ENCODE results near the gene CLEC2L.

CLEC2L gene

DNA sequence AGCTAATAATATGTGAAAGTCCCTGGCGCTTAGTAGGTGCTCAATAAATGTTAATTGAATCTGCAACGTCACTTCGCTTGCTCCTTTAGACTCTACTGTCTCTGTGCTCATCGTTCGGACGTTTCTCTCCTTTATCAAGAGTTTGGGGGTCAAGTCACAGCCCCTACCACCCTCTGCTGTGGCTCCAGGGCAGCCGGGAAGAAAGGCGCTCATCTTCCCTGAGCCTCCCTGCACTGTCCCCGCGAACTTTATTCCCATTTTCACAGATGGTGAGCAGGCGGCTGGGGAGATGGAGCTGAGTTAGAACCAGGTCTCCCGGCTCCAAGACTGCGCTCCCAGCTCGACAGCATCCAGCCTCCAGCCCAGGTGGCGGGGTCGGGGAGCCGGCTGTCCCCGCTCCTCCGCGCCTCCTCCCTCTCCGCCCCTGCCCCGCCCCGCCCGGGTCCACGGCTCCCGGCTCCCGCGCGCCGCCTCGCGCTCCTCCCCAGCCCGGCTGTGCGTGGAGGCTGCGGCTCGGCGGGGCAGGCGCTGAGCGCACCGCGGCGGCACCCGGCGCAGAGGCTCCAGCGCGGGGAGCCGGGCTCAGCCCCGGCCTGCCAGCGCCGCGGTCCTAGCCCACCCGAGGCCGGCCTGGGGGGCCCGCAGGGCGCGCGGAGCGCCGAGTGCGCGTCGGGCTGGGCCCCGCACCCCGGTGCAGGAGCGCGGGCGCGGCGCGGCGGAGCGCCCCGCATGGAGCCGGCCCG lies at the start of gene CLEC2L:
Gene CLEC2L, plus strand, starts transcription at position 487 of the 743 bp plus-strand sequence. Its CDS starts 243 bp downstream, at position 730.
- Mint-ChIP-seq H3K36me3 (no peaks in the 10 kb centered on the region), H3K4me3 (no peak within 1 kb of the TSS), H3K4me1 (no peaks in the 10 kb centered on the region), H3K27ac (no peak within 1 kb of the TSS), H3K9me3 (no peaks in the 10 kb centered on the region)
- peak; percentile 47 for ATAC-seq
- no peak for DNase-seq (ENCODE audit: low spot score in 2 of 2)

GRCh38 chr7:139476139-139476538 lies 47.3 kb upstream of the CLEC2L start:
- Mint-ChIP-seq H3K36me3 (no peaks in the 10 kb centered on the region), H3K27ac (no peak overlapping the region), H3K4me1 (no peaks in the 10 kb centered on the region), H3K9me3 (peaks cover 5% of the 10 kb centered on the region), H3K4me3 (no peak overlapping the region)
- no peak for ATAC-seq
- no peak for DNase-seq (ENCODE audit: low spot score in 2 of 2)

GRCh38 chr7:139476891-139477290 lies 46.6 kb upstream of the CLEC2L start:
- Mint-ChIP-seq H3K27ac (no peak overlapping the region), H3K4me3 (no peak overlapping the region), H3K4me1 (no peaks in the 10 kb centered on the region), H3K9me3 (peaks cover 5% of the 10 kb centered on the region), H3K36me3 (no peaks in the 10 kb centered on the region)
- ATAC-seq = no peak
- no peak for DNase-seq (ENCODE audit: low spot score in 2 of 2)

GRCh38 chr7:139479620-139480019 lies 43.9 kb upstream of the CLEC2L start:
- H3K27ac Mint-ChIP-seq = no peak overlapping the region
- no peaks in the 10 kb centered on the region for H3K36me3 Mint-ChIP-seq
- H3K4me3 Mint-ChIP-seq = no peak overlapping the region
- no peak for DNase-seq (ENCODE audit: low spot score in 2 of 2)
- no peaks in the 10 kb centered on the region for H3K4me1 Mint-ChIP-seq
- ATAC-seq = no peak
- no peaks in the 10 kb centered on the region for H3K9me3 Mint-ChIP-seq

GRCh38 chr7:139481364-139481763 lies 42.1 kb upstream of the CLEC2L start:
- Mint-ChIP-seq H3K4me1 (no peaks in the 10 kb centered on the region), H3K4me3 (no peak overlapping the region), H3K9me3 (no peaks in the 10 kb centered on the region), H3K36me3 (no peaks in the 10 kb centered on the region), H3K27ac (no peak overlapping the region)
- no peak for ATAC-seq
- no peak for DNase-seq (ENCODE audit: low spot score in 2 of 2)

- Mint-ChIP-seq H3K9me3 (no peaks in the 10 kb centered on the region), H3K4me3 (peak overlapping the region; percentile 43), H3K27ac (no peak overlapping the region), H3K4me1 (no peaks in the 10 kb centered on the region), H3K36me3 (no peaks in the 10 kb centered on the region)
- ATAC-seq (no peak), DNase-seq (ENCODE audit: low spot score in 2 of 2) (no peak)
Observed at GRCh38 chr7:139482122-139482521, 41.4 kb upstream of the CLEC2L start.

DNA sequence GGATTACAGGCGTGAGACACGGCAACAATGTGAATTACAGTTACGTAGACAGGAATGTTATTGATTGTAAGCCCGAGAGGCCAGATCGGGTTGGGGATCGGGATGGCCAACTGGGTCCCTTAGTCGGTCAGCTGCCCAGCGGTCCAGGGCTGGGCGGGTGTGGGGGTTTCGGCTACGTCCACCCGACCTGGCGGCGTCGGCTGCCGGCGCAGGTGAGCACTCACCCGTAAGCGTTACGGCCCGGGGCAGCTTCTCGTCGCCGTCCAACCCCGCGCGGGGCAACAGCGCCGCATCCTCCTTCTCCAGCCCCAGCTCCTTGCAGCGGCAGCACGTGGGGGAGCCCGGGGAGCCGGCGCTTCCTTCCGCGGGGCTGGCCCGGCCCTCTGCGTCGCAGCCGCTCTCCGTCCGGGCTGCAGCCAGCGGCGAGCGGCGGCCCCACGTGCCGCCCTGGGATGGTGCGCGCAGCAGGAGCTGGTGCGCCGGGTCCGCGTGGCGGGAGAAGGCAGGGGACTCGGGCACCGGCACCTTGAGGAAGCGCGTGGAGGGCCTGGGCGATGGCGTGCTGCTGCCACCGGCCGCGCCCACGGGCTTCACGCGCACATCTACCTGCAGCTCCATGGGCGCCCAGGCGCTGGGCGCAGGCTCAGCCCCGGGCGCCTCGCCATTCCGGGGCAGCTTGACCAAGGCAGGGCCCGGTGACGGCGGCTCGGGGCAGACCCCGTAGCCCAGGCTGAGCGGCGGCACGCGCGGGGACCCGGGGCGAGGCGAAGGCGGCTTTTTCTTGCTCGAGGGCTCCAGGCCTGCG lies 40.6 kb upstream of the CLEC2L start:
- H3K4me1 Mint-ChIP-seq = no peaks in the 10 kb centered on the region
- H3K9me3 Mint-ChIP-seq = no peaks in the 10 kb centered on the region
- DNase-seq (ENCODE audit: low spot score in 2 of 2) = no peak
- no peaks in the 10 kb centered on the region for H3K36me3 Mint-ChIP-seq
- H3K27ac Mint-ChIP-seq = no peak overlapping the region
- H3K4me3 Mint-ChIP-seq = peak overlapping the region; percentile 43
- ATAC-seq = peak; percentile 52

DNA sequence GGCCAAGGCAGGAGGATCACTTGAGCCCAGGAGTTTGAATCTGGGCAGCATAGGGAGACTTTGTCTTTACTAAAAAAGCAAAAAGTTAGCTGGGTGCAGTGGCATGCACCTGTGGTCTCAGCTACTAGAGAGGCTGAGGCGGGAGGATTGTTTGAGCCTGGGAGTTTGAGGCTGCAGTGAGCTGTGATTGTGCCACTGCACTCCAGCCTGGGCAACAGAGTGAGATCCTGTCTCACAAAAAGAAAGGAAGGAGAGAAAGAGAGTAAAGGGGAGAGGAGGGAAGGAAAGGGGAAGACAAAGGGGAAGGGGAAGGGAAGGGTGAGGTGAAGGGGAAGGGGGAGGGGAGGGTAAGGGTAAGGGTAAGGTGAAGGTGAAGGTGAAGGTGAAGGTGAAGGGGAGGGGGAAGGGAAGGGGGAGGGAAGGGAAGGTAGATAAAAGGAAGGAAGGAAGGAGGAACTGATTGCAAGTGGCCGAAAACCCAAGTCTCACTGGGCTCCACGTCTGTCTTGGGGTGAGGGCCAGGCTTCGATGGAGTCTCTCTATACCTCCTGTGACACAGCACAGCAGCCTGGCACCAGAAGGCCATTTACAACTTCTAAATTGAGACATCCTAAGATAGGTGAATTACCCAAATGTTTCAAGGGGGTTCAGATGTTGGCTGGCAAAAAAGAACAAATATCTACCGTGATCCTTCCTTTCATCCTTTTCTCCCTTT lies 36.0 kb upstream of the CLEC2L start:
- H3K4me1 Mint-ChIP-seq = no peaks in the 10 kb centered on the region
- no peak overlapping the region for H3K27ac Mint-ChIP-seq
- peaks cover 3% of the 10 kb centered on the region for H3K9me3 Mint-ChIP-seq
- DNase-seq (ENCODE audit: low spot score in 2 of 2) (no peak), ATAC-seq (no peak)
- H3K36me3 Mint-ChIP-seq = no peaks in the 10 kb centered on the region
- no peak overlapping the region for H3K4me3 Mint-ChIP-seq

DNA sequence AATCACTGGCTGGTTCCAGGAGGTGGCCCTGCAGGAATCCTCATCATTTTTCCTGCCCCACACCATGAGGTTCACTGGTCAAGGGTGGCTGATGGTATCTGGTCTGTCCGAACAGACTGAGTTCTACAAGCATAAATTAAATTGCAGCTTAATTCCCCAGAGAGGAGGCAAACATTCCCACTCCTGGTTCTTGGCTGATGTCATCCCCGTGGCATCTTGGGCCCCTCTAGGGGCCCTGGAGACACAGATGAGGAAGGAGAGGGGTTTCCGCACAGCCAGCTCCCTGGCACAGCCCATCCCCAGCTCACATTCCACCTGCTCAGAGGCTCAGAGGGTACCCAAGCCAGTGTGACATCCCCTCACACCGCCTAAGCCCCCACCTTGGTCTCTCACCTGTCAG lies 34.7 kb upstream of the CLEC2L start:
- peaks cover 7% of the 10 kb centered on the region for H3K9me3 Mint-ChIP-seq
- H3K36me3 Mint-ChIP-seq = no peaks in the 10 kb centered on the region
- H3K4me1 Mint-ChIP-seq = no peaks in the 10 kb centered on the region
- no peak for DNase-seq (ENCODE audit: low spot score in 2 of 2)
- H3K27ac Mint-ChIP-seq = no peak overlapping the region
- ATAC-seq = no peak
- no peak overlapping the region for H3K4me3 Mint-ChIP-seq

GRCh38 chr7:139490130-139490529 lies 33.4 kb upstream of the CLEC2L start:
- H3K9me3 Mint-ChIP-seq = peaks cover 7% of the 10 kb centered on the region
- H3K36me3 Mint-ChIP-seq = no peaks in the 10 kb centered on the region
- H3K4me1 Mint-ChIP-seq = peaks cover 6% of the 10 kb centered on the region
- no peak for ATAC-seq
- no peak overlapping the region for H3K27ac Mint-ChIP-seq
- no peak overlapping the region for H3K4me3 Mint-ChIP-seq
- DNase-seq (ENCODE audit: low spot score in 2 of 2) = no peak

DNA sequence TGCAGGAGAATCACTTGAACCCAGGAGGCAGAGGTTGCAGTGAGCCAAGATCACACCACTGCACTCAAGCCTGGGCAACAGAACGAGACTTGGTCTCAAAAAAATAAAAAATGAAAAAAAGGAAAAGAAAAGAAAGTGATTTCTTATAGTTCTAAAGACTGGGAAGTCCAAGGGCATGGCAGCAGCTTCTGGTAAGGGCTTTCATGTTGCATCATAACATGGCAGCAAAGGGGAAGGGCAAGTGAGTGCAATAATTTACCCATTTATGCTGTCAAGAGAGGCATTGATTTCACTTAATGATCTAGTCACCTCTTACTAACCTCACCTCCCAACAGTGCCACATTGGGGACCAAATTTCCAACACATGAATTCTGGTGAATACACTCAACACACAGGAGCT lies 31.2 kb upstream of the CLEC2L start:
- Mint-ChIP-seq H3K27ac (no peak overlapping the region), H3K4me3 (no peak overlapping the region)

DNA sequence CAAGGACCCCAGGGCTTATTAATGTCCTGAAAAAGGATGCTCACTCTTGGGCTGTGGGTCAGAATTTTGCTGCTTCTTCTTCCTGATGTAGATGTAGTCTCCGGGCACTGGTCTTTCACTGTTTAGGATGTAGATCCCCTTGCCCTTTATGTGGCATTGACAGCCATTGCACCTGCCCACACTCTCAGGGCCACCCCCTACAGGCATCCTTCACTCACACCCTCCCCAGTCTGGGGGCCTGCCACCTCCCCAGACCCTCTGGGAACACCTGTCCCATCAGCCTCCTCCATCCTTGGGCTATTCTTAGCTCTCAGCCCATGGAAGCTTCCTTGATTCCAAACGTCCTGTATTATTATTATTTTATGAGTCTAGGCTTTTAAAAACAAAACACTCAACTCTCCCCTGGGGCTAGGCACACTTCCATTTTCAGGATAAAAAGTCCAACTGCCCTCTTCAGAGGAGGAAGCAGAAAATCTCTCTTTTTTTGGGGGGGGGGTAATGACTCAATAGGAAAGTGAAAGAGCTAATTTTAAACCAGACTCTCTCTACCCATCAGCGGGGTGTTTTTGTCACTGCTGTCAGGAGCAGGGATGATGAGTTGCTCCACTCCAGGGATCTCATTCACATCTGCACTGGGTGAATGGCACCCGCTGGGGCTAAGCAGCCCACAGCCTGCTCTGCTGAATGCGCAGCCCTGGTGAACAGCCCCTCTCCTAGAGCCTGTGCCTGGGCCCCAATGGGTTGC lies 28.5 kb upstream of the CLEC2L start:
- Mint-ChIP-seq H3K4me3 (no peak overlapping the region), H3K4me1 (peaks cover 14% of the 10 kb centered on the region), H3K36me3 (no peaks in the 10 kb centered on the region), H3K9me3 (peaks cover 7% of the 10 kb centered on the region), H3K27ac (peak overlapping the region; percentile 0)
- ATAC-seq (peak; percentile 69), DNase-seq (ENCODE audit: low spot score in 2 of 2) (no peak)

More for the DNA sequence above, 31.2 kb upstream of the CLEC2L start:
- ATAC-seq (no peak), DNase-seq (ENCODE audit: low spot score in 2 of 2) (no peak)
- Mint-ChIP-seq H3K36me3 (no peaks in the 10 kb centered on the region), H3K4me1 (peaks cover 11% of the 10 kb centered on the region), H3K9me3 (peaks cover 7% of the 10 kb centered on the region)

- ATAC-seq (no peak), DNase-seq (ENCODE audit: low spot score in 2 of 2) (no peak)
- H3K36me3 Mint-ChIP-seq = no peaks in the 10 kb centered on the region
- peaks cover 7% of the 10 kb centered on the region for H3K9me3 Mint-ChIP-seq
- H3K4me1 Mint-ChIP-seq = peaks cover 17% of the 10 kb centered on the region
- H3K27ac Mint-ChIP-seq = no peak overlapping the region
- no peak overlapping the region for H3K4me3 Mint-ChIP-seq
Observed at GRCh38 chr7:139495580-139496125, 27.8 kb upstream of the CLEC2L start.

GRCh38 chr7:139496528-139496927 lies 27.0 kb upstream of the CLEC2L start:
- no peak overlapping the region for H3K27ac Mint-ChIP-seq
- ATAC-seq = no peak
- H3K9me3 Mint-ChIP-seq = peaks cover 7% of the 10 kb centered on the region
- H3K4me3 Mint-ChIP-seq = no peak overlapping the region
- no peak for DNase-seq (ENCODE audit: low spot score in 2 of 2)
- no peaks in the 10 kb centered on the region for H3K36me3 Mint-ChIP-seq
- H3K4me1 Mint-ChIP-seq = peaks cover 17% of the 10 kb centered on the region

GRCh38 chr7:139500770-139501138 lies 22.7 kb upstream of the CLEC2L start:
- DNase-seq (ENCODE audit: low spot score in 2 of 2) (no peak), ATAC-seq (no peak)
- no peak overlapping the region for H3K27ac Mint-ChIP-seq
- no peaks in the 10 kb centered on the region for H3K9me3 Mint-ChIP-seq
- H3K4me1 Mint-ChIP-seq = peaks cover 7% of the 10 kb centered on the region
- no peak overlapping the region for H3K4me3 Mint-ChIP-seq
- H3K36me3 Mint-ChIP-seq = no peaks in the 10 kb centered on the region

Measured in stimulated activated effector memory CD8-positive, alpha-beta T cell treated with anti-CD3 and anti-CD28 coated beads, Interleukin-12 subunit alpha, Interleukin-12 subunit beta, amount 100 ng/mL, for 72 hours (primary cell).